ENCODE results near the gene PTPRN2.

PTPRN2 gene

DNA sequence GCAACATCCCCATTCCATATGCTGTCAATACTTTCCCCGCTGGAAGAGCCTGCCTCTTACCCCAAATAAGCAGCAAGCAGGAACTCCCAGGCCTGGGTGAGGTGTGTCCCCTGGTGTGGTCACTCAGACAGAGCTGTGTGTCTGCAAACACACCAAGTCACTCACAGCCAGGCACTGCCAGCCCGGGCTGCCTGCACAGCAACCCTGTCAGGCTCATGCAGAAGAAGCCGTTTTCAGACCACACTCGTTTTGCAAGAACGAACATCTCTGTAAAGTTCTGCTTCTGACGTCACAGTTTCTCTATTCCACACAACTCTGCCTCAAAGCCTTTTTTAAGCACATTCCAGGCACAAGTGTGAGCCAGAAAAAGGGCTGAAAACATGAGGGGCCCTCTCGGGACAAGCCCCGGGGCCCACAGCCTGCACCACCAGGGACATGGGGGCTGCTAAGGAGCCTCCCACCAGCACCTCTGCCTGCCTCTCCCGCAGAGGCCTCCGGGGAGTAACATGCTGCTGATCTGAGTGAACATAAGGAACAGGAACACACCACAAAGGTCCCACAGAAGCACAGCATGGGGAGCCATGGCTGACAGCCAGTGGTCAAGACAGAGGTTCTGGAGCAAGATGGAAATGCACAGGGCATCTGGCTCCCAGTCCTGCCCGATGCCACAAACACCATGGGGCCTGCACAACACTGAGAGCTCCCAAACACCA, 11.4 kb downstream of the PTPRN2 start:
- DNase-seq, result no peak

DNA sequence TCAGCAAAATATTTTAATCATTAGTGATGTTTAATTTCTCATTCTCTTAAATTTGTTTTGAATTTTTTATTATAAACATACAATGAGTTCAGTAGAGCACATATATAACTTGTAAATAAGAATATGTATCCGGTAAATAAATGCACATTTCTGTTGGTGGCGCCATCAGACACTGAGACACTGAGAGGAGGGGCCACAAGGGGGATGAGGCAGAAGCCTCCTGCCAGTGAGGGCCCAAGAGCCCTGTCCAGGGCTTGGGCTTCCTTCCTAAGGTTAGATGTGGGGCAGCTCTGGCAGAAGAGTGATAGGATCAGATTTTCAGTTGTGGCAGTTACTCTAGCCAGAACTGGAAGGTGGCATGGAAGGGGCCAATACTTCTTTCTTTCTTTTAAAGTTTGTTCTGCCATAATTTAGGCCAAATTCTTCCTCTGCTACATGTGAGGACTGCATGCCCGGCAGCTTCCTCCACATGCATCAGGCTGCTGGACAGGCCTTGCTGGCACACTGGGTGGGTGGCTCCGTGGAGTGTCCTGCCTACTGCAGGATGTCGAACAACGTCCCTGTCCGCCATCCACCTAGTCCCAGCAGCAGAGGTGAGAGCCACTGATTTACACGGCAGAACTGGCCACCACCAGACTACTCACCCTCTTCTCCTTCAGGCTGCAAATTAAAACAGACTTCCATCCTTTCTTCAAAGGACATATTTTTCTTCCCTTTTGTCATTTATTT, 13.2 kb downstream of the PTPRN2 start:
- DNase-seq, result no peak

DNA sequence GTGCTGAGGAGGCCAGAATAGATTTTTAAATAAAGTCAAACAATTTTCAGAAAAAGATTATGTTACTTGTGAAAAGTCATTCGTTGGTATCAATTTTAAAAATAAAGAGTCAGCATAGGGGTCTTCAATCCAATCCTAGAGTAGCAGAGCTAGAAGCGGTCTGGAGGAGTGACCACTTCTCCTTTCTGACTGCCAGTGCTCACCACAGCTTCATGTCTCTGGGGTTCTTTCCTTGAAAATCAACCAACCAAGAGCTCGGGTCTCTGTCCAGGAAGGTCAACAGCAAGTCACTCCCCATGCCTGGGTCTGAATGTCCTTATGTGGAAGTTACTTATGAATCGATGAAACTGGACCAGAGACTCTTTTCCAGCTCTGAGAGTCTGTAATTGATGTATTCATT, 14.3 kb downstream of the PTPRN2 start:
- no peak for DNase-seq

DNA sequence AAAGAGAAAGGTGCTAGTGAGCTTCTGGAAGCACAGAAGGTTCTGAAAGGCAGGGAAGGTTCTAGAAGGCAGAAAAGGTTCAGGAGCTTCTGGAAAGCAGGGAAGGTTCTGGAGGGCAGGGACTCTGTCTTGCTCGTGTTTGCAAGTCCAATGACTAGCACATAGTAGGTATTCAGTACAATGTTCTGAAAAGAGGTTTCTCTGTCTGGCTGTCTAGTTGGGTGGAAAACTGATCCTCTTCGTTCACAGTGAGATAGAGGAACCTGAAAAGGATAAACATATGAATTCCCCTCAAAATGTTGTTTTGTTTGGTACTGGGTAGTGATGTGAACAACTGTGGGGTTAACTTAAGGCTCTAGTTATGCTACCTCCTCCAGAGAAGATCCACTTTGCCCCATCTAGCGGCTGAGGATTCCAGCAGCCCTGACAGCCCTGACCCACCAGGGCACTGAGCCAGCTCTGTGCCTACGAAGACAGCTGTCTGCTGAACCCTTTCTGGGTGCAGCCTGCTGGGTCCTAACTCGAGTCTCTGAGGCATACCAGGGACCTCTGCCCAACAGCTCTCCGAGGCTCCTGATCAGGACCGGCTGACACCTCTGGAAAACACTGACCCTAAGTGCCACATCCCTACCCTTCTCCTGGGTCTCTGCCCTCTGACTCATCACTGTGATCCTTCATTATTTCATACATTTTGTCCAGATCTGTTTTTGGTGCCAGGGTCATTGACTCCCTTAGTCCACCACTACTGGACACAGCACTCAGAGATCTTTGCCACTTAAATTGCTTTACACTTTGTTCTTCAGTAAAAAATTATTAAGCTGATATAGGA, 15.4 kb downstream of the PTPRN2 start:
- DNase-seq, result no peak

DNA sequence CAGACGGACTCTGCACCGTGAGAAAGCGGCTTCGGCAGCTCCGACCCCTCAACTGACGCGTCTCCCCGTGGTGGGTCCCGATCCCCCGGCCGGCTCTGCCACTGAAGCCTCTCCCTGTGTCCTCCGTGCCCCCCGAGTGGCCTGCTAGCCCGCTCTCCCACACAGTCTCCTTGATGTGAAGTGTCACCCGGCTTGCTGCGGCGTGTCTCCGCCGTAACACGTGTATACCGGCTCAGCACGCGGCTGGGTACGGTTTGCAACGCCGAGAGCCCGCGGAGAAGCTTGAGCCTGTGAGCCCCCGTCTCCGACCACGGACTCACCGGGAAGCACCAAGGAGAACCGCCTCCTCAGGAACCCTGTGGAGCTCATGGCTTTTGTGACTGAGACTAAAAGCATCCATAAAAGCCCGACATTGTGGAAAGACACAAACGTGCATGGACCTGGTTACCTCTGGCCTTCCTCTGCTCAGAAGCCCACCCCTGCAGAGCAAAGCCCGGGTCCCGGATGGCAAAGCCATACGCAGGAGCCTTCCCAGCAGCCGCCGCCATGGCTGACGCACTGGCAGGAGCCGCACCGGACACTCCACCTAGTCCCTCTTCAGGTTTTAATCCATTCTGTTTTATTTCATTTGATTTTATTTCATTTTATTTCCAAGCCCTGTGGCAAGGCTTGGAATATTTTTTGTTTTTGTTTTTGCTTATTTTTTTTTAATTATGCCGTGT, 17.0 kb downstream of the PTPRN2 start:
- DNase-seq, result no peak

DNA sequence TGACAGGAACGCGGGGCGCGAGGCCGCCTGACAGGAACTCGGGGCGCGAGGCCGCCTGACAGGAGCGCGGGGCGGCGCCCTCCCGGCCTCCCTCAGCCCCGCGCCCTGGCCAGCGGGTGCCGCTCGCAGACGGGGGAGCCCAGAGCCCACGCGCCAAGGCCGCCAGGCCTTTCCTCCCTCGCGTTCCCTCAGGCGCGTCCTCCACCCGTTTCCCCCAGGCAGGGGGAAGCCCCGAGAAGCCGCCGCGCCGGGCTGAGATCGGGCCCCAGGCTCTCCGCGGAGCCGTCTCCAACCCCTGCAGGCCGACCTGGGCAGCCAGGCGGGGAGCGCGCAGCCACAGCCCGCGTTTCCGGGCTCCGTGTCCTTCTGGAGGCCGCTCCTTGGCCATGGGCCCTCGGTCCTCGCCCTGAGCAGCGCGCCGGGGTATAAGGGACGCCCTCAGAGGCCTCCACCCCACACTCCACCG, 17.7 kb downstream of the PTPRN2 start:
- no peak for DNase-seq

DNA sequence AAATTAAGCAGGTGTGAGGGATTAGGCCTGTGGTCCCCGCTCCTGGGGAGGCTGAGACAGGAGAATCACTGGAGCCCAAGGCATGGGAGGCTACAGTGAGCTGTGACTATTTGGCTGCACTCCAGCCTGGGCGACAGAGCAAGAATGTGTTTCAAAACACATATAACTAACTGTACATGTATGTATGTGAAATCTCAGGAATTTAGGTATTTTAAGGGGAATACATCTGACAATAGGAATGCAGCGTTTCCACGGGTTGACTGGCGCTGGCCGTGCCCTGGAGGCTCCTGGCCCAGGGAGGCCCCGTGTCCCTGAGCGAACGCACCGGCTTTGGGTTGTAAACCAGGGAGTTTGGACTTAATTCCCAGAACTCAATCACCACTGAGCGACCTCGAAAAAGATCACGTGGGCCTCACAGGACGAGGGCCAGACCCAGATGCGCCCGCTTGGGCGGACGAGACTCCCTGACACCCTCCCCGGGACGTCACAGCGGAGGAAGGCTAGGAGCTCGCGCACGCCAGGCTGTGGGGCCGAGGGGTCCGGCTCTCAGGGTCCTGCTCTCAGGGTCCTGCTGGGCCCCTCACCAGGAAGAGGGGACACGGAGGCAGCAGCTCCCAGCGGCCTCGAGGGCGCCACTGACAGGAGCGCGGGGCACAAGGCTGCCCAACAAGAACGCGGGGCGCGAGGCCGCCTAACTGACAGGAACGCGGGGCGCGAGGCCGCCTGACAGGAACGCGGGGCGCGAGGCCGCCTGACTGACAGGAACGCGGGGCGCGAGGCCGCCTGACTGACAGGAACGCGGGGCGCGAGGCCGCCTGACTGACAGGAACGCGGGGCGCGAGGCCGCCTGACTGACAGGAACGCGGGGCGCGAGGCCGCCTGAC, 18.4 kb downstream of the PTPRN2 start:
- DNase-seq, result no peak

DNA sequence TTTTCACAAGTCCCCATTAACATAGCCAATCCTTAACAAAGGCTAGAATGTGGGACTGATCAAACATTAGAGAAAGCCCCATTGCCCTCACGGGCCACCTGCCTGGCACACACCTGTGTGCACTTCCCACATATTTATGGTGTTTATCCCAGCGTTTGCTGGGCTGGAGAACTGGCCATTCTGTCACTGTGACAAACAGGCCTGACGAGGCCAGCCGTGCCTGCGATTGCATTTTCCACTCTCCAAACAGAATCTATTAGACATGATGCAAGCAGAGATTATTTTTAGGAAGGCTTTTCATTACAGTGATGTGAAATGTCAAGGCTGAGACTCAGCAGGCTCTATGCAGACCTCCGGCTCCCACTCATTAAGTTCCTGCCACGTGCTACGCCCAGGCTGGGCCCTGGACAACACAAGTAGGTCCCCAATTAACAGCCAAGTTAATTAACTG, 20.4 kb downstream of the PTPRN2 start:
- DNase-seq, result no peak

DNA sequence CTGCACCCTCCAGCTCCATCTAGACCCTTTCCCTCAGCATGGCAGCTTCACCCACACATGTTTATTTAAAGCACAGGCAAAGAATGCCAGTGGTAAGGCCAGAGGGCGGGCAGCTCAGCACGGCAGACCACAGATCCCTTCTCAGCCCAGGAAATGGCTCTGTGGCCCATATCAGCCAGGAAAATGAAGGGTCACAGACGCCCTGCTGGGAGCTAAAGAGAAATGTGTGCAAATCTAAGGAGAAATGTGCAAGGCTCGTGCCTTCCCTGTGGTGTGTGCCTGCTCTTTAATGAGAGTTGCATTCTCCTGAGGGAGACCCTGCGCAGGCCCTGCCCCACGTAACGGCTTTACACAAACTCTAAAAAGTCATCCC, 23.0 kb downstream of the PTPRN2 start:
- no peak for DNase-seq

DNA sequence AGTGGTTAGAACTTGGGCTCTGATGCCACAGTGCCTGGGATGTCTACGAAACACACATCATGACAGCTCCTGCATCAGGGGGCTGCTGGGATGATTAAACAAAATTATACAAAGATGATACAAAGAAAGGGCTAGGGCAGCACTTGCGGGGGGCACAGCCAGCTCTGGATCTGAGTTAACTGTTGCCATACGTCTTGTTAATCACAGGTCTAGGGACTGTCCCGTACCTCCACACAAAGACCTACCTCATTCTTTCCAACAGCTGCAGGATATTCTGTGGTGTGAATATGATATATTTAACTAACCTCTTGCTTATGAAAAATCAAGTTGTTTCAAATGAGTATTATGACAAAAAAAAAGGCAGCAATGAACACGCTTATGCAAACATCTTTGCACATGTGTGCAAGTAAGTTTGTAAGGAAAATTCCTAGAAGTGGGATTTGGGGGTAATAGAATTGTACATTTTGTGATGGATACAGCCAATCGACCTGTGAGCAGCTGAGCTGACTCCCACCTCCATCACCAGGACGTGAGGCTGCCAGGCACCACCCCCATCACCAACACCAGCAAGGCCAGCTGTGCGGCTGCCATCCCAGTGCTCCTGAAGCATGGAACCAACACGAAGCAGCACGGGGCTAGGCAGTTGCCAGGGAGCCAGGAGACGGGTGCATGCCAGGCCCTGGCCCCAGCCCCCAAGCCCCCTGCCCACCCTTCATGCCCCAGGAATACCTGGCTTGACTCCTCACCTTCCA, 23.5 kb downstream of the PTPRN2 start:
- DNase-seq, result no peak

DNA sequence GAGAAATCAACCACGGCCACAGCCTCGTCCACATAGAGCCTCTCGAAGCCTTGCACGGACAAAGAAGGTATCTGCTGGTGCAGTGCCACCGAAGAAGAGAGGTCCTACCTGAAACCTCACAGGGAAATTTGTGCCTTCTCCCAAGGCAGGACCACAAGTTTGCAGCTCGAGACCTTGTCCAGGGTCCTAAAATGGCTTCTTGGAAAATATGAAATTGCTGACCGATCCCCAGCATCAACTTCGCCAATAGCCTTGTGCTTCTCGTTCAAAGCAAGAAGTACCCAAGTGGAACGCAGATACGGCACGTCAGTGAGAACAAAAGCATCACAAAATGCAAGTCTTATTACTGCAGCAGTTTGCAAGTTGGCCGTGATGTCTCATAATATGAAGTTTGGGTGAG, 24.6 kb downstream of the PTPRN2 start:
- DNase-seq, result no peak

DNA sequence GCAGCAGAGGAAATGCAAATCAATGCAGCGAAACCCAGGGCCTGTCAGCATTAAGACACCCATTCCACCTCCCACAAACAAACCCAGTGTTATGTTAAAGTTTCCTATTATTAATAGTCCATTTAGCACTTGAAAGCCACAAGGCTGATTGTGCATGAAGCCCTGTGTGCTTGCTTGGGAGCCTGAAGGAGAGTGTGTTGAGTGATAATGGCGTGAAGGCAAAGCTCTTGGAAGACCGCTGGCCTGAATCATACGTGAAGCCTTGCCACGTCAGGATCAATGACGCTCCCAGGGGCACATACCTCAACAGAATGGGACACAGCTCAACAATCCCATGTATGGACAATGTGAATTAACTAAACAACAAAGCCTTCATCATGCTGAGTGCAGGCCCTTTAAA, 25.1 kb downstream of the PTPRN2 start:
- no peak for DNase-seq

DNA sequence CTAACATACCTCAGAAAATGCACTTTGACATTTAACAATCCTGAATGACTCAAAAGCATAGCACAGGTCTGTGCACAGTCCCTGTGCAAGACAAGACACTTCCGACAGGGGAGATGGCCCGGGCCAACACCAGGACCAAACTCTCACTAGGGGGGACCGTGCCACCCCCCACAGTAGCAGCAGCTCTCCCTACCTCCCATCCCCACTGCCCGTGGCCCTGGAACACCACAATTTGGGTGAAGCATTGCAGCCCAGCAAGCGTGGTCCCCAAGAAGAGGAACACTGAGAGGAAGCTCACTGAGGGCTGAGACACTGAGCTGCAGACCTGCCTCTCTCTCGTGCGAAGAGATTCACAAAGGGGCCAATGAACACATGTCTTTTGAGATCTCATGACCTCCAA, 26.0 kb downstream of the PTPRN2 start:
- no peak for DNase-seq

DNA sequence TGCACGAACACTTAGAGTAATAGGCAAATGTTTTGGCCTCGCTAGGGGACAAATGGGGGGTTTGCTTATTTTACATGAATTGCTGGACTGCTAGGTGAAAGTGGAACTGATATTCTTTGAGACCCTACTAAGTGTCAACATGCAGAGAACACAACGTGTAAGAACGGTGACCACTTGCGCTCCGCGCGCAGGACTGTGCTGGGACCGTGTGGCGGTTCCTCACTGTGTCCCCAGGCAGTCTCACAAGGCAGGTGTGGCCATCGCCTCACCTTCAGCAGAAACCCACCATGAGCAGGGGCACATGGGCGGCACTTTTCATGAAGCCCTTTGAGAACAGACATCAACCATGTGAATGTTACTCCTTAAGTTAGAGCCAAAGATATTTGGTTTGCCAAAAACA, 27.2 kb downstream of the PTPRN2 start:
- no peak for DNase-seq

DNA sequence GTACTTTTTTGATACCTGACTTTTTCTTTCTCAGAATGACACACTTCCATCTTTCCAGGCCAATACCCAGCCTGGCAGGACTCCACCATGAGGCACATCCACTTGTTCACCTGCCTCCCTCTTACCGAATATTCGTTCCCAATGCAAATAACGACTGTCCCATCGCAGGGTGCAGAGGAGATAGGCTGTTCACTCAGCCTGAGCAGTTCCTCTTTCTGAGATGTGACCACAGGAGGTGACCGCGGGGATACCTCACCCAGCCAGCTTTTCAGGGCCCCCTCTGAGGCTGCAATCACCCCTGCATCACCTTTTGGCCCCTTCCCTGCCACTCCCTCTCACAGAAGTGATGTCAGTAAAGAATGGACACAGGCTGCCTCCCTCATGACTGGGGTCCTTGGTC, 28.3 kb downstream of the PTPRN2 start:
- DNase-seq, result no peak

DNA sequence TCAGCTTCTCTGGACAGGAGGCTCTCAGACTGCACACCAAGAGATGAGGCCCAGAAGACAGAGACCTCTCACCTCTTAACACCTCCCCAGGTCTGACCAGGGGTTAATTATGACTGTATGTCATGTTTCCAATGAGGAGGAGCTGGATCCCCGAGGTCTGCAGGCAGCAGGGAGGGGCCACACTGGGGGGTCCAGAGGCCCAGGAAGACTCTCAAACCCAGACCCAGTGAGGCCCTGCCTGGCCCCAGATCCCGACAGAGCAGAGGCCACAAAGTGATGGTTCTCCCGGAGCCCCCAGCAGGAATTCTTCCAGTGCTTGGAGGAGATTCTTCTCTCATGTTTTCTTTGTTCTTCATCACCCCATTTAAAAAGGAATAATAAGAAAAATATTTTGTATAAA, 28.8 kb downstream of the PTPRN2 start:
- DNase-seq, result no peak

DNA sequence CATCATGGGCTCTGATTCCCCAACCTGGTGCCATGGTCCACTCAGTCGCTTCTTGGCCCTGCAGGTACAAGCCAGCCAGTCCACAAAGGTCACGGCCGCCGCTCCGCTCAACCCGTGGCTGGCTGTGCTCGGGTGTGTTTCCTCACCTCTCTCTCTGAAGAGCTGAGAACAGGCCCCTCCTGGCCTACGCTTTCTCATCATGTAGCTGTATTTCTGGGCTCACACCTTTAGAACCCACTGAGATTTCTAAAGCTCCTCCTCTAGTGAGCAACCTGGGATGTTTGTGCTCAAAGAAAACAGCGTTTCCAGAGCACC, 30.2 kb downstream of the PTPRN2 start:
- no peak for DNase-seq

DNA sequence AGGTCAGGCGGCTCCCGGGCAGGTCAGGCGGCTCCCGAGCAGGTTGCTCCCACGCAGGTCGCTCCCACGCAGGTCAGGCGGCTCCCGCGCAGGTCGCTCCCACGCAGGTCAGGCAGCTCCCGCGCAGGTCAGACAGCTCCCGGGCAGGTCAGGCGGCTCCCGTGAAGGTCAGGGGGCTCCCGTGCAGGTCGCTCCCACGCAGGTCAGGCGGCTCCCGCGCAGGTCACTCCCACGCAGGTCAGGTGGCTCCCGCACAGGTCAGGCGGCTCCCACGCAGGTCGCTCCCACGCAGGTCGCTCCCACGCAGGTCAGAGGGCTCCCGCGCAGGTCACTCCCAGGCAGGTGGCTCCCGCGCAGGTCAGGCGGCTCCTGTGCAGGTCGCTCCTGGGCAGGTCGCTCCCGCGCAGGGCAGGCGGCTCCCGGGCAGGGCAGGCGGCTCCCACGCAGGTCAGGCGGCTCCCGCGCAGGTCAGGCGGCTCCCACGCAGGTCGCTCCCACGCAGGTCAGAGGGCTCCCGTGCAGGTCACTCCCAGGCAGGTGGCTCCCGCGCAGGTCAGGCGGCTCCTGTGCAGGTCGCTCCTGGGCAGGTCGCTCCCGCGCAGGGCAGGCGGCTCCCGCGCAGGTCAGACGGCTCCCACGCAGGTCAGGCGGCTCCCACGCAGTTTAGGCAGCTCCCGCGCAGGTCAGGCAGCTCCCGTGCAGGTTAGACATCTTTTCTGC, 30.7 kb downstream of the PTPRN2 start:
- DNase-seq, result no peak

DNA sequence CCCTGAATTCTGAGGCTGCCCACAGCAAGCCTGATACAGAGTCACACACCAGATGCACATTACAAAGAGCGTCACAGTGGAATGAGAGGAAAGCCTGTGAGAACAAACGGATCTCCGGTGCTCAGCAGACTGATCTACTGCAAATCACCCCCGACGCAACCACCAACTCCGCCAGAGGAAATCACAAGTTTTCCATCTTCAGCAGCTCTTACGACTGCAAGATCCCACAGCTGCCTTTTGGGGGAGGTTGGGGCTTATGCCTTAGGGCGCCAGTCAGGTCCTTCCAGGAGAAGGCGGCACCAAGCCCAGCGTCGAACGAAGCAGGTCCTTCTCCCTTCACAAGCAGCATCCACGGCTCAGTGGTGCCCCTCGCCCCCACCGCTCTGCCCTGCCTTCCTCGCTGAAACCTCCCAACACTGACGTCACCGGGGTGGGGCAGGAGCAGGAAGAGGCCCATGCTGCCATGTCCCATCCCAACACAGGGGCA, 32.5 kb downstream of the PTPRN2 start:
- no peak for DNase-seq

DNA sequence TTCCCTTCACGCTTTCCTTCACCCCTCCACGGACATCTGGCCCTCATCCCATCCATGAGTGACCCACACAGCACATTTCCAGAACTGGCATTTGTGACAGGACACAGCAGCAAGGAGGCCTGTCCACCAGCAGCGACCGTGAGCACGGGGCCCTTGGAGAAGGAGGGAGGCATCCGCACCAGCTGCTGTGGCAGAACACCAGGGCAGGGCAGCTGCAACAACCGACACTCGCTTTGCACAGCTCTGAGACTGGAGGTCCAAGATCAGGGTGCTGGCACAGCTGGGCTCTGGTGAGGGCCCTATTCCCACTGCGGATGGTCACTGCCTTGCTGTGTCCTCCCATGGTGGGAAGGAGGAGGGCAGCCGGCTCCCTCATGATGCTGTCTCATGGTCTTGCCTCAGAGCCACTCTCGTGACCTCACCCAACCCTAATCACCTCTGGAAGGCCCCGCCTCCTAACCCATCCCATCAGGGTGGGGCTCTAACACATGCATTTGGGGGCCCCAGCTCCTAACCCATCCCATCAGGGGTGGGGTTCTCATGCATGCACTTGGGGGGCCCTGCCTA, 36.7 kb downstream of the PTPRN2 start:
- DNase-seq, result no peak
